Kidney tubule cell (primary cell): Measurements from ENCODE around the gene SERP1.
"Not testable (repeated sequence)": the region's sequence is repeated elsewhere in the genome, so short reads cannot be mapped to it uniquely, and the experiment has no call there.

Source experiments
- DNase-seq: peaks from one replicate; pipeline ENCODE4 v3.0.0-alpha.2; 2018; ENCODE audit warnings: low spot score

SERP1 gene

DNA sequence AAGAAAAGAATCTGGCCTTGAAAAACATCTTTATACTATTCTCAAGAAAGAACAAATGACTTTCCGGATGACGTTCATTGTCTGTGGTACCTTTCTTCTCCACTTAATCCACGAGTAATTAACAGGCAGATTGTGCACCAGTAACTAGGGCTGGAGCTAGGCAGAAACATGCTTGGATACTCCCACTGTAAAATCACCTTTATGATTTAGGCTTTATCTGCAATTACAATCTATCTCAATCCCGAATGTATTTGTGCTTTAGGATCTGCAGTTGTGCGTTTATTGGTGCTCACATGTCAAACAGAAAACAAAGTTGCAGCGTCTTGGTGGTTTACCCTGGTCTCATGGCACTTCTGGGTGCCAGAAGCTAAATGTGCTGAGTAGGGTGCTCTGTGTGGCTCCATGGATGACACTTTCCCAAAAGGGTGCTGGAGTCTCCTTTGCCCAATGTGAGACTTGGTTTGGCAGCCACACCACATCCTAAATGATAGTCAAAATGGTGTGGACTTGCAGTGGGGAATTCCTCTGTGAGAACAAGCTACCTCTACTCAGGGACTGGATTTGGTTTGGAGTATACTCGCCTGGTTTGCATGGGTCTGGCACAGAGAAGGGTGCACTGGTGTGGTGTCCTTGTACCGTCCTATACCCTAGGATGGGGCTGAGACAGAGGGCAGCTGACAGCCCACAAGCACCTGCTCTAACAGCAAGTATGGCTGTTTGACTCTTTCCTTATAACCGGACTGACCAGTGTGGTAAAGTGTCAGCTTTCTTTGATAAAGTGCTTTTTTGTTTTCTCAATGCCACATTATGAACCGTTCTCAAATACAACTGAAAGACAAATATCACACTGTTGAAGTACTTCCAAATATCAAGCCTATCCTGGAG lies 7.7 kb downstream of the SERP1 start:
- DNase-seq: no peak

DNA sequence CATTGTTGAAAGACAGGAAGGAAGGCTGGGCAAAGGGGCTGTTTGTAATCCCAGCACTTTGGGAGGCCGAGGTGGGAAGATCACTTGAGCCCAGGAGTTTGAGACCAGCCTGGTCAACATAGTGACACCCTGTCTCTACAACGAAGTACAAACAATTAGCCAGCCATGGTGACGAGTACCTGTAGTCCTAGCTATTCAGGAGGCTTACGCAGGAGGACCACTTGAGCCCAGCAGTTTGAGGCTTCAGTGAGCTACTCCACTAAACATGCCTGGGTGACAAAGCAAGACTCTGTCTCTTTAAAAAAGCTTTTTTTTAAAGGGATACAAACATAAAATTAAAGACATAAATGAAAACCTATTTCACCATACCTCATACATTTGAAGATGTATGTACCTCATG lies 11.1 kb downstream of the SERP1 start:
- no peak for DNase-seq

DNA sequence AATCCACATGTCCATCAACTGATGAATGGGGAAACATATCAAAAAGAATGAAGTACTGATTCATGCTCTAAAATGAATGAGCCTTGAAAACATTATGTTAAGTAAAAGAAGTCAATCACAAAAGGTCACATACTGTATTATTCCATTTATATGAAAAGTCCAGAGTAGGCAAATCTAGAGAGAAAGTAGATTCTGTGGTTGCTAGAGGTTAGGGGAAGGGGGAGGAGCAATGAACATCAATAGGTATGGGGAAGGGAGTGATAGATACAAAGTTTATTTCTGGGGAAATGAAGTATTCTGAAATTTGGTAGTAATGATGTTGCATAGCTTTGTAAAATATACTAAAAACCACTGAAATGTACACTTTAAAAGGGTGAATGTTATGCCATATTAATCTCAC lies 14.5 kb downstream of the SERP1 start:
- DNase-seq: no peak

DNA sequence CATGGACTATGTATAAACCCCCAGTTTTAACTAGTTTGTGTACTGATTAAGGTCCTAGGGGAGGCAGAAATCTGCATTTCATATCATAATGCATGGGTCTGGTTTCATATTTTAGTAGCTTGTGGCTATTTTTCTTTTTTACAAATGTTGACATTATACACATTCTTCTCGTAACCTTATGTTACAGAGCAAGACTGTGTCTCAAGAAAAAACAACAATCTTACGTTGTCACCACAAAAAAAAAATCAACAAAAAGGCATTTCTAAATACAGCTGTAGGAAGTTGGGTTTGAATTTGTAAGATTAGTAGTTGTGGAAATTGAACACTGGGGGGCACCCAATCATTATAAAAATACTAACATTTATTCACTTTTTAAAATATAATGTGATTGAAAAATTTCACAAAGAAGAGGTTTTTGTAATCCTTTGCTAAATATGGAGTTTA lies 17.9 kb downstream of the SERP1 start:
- peak; percentile 29 for DNase-seq

DNA sequence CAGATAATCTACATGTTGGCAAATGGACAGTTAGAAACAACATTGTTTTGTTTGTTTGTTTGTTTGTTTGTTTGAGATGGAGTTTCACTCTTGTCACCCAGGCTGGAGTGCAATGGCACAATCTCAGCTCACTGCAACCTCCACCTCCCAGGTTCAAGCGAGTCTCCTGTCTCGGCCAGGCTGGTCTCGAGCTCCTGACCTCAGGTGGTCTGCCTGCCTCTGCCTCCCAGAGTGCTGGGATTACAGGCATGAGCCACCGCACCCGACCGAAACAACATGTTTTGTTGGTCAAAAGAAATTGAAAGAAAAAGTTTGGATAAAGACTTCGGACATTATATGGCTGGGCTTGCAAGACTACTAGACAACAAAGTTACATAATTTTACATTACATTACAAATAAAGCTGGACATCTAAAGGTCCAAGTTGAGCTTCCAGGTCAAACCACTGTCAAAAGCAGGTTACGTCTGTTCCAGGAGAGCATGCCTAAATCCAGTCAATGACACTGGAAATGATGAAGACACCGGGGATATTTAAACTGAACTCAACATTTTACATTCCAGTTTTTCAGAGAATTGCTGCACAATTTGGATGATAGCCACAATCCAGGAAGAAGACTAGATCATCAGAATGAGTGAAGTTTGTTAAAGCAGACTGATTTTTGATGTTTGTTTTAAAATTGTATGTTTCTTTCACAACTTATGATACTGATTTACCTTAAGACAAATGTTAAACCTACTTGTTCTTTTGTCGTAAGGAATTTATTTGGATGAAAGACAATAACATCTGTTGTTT lies 18.6 kb downstream of the SERP1 start:
- DNase-seq: no peak

DNA sequence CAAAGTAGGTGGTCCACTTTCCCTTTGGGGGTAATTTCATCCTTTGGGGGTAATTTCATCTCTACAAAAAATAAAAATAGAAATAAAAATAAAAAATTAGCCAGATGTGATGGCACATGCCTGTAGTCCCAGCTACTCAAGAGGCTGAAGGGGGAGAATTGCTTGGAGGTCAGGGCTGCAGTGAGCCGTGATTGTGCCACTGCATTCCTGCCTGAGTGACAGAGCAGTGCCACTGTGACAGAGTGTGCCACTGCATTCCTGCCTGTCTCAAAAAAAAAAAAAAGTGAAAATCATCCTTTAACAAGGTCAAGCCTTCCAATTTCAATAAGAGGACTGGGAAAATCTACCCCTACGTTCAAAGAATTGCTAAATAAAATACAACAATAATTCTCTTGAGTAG lies 22.8 kb downstream of the SERP1 start:
- no peak for DNase-seq

DNA sequence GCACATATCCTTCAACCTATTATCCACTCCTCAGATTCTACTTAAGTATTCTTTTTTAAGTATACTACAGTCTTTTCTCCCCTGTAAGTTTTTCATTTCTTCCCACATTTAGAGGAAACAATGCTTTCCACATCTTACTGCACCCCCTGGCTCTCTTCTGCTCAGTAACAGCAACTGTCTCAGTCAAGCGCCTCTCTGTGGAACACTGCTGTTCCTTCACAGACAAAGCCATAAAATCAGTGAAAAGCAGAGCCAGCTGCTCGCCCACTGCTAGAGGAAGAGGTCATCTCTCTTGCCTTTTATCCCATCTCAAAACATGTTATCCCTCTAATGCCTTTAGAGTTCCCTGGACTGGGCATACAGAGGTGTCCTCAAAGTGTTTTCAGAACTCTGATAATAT lies 24.8 kb downstream of the SERP1 start:
- DNase-seq: no peak

DNA sequence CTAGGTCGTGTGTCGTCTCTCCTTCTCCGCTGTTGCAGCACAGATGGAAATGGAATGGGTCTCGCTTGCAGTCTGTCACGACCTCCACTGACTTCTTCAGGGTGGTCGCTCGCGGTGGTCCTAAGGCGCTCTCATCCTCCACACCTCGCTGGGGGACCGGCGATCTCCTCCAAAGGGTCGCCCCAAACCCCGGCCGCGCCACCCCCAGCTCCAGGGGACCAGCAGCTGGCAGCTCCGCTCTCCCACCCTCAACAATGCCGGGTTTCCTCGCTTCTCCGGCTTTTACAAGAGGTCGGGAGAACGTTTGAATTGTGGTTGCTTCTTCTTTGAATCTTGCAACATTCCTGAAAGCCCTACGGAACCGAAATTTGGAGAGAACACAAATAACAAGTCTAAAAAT lies 25.9 kb downstream of the SERP1 start:
- DNase-seq: no peak

DNA sequence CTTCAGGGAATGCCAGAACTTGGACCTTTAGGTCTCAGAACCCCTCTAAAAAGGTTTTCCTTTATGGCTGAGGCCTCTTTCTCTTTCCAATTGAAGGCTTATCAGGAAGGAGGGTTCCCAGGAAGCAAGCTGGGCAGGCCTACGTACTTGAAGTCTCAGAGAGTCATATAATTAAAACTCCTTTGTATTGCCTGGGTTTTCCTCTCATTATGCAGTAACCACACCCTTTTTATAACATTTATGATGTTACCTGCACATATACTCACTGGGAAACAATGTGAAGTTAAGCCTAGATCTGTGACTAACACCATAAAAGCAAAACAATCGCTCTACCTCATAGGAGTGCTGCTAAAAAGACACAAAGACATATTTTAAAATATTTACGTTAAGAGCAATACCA lies 27.3 kb downstream of the SERP1 start:
- peak; percentile 8 for DNase-seq

DNA sequence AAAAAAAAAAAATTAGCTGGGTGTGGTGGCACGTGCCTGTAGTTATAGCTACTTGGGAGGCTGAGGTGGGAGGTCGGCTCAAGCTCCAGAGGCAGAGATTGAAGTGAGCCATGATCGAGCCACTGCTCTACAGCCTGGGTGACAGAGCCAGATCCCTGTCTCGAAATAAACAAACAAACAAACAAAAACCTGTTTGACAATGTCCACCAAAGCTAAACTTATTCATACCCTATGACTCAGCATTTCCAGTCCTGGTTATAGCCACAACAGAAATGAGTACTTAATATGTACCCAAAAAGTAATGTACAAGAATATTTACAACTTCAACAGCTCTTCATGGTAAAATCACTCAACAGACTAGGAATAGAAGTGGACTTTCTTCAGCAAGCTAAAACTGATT lies 31.1 kb downstream of the SERP1 start:
- peak; percentile 7 for DNase-seq

DNA sequence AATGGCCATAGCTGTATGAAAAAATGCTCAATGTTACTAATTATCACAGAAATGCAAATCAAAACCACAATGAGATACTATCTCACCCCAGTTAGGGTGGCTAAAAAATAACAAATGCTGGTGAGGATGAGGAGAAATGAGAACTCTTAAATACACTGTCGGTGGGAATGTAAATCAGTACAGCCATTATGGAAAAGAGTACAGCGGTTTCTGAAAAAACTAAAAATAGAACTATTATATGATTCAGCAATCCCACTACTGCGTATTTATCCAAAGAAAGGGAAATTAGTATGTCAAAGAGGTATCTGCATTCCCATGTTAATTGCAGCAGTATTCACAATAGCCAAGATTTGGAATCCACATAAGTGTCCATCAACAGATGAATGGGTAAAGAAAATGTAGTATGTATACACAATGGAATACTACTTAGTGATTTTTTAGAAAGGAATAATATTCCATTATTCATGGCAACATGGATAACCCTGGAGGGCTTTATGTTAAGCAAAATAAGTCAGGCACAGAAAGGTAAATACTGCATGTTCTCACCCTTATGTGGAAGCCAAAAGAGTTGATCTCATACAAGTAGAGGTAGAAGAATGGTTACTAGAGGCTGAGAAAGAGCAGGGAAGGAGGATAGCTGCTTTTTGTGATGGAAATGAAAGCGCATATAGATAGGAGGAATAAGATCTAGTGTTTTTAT lies 35.0 kb downstream of the SERP1 start:
- no peak for DNase-seq

DNA sequence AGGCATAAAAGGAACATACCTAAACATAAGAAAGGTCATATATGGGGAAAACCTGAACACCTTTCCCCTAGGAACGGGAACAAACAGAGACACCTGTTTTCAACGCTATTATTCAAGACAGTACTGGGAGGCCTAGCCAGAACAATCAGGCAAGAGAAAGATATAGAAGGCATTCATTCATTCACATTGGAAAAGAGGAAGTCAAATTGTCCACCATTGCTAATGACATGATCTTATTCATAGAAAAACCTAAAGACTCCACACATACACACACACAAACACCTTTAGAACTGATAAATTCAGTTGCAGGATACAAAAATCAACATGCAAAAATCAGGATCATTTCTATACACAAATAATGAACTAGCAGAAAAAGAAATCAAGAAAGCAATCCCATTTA lies 36.5 kb downstream of the SERP1 start:
- no peak for DNase-seq

DNA sequence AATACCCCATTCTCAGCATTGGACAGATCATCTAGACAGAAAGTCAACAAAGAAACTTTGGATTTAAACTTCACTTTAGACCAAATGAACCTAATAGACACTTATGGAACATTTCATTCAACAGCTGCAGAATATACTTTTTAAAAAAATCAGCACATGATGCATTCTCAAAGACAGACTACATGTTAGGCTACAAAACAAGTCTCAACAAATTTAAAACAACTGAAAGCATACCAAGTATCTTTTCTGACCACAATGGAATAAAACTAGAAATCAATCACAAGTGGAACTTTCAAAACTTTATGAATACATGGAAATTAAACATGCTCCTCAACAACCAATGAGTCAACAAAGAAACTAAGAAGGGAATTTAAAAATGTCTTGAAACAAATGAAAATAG lies 37.9 kb downstream of the SERP1 start:
- no peak for DNase-seq

DNA sequence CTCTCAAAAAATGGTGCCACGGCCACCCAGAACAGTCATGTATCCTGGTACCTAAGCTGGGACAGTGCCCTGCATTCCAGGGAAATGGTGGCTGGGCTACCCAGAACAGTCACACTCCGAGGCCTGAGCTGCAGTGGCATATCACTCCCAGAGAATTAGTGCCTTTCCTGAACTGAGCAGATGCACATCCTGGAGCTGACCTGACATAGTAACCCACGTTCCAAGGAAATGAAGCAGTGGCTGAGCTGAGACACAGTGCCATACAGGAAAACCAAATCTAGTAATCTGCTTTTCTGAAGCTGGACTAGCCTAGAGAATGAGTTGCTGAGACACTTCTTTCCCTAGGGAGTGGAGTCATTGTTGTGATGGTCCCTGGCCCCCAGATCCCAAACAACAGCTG lies 41.8 kb downstream of the SERP1 start:
- no peak for DNase-seq

DNA sequence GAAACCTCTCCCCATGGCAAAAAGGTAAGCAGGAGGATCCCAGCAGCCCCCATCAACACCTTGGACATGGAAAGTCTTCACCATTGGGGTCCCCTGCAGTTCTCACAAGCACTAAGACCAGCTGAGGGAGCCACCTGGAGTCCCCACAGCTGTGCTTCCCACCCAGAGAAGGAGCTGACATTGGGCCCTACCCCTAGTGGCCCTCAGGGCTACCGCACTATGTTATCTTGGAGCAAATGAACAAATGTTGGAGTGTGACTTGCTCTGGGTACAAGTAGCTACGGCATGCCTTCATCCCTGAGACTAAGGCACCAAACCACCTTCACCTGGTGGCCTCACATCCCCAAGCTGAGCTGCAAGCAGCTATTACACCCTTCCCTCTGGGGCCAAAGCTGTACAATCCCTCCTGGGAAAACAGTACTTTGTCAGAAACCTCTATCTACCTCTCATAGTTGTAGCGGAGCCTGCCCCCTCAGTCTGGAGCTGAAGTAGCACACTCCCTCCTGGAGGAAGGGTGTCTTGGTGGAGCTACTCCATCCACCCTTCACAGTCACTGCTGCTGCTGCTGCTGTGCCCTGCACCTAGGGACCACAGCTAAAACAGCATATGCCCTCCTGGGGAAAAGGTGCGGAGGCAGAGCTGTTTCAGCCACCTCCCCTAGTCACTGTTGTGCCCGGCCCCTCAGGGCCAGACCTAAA lies 42.7 kb downstream of the SERP1 start:
- DNase-seq: no peak

DNA sequence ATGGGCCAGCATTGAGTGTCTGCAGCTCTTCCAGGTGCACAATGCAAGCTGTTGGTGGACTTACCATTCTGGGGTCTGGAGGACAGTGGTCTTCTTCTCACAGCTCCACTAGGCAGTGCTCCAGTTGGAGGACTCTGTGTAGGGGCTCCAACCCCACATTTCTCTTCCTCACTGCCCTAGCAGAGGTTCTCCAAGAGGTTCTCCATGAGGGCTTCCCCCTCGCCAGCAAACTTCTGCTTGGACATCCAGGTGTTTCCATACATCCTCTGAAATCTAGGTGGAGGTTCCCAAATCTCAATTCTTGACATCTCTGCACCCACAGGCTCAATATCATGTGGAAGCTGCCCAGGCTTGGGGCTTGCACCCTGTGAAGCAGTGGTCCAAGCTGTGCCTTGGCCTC lies 45.3 kb downstream of the SERP1 start:
- not testable (repeated sequence) for DNase-seq

DNA sequence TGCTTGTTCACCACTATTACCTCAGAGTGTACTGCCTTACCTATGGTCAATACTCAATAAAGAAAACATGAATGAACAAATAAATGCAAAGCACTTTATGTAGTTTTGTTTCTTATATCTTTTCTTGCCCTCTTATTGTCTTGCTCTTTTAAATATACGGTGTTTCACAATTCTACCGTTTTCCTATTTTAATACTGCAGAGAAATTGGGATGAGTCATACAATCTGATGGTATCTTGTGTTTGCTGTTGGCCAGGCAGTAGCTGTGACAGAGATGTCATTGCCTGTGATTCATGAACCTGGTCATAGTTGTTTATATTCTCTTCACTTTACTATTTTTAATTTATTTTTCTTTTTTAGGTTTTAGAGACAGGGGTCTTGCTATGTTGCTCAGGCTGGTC lies 48.3 kb downstream of the SERP1 start:
- peak; percentile 42 for DNase-seq

DNA sequence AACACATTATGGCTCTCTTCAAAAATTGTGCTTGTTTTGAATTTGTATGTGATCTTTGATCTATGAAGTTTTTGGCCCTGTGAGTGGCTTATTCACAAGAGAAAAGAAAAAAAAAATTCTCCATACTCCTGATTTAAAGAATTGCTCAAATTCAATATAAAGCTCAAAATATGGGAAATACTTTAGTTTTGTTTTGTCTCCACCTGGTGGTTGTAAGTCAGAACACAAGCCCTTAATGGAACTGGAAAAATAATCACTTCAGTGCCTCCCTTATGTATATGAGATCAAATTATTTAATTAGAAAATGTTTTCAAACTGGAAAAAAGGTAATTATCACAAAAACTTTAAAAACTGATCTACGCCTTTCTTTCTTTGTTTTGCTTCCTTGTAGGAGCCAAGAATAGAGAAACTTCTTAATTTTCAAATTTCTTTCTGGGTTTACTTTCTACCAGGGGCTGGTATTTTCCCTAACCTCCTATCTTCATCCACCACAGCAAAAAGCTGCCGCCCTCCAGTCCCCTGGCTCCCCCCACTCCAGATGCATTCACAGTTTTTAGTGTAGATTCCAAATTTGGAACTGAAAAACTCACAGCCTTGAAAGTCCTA lies 50.6 kb downstream of the SERP1 start:
- peak; percentile 66 for DNase-seq

DNA sequence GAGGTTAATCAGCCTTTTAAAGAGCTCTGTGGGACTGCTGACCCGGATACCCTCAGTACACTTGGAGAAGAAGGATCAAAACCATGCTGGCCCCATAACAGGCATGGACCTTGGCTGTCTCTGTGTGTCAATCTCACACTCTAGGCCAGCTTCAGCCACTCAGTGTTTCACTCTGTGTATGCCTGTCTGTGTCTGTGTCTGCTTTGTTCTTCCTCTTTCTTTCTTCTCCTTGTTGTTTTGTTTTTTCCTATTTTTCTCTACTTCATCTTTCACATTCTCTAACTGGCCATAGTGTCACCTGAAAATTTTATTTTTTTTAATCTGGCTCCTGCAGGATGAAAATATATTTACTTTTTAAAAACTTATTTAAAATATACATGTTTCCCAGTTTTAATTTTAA lies 51.1 kb downstream of the SERP1 start:
- peak; percentile 6 for DNase-seq

DNA sequence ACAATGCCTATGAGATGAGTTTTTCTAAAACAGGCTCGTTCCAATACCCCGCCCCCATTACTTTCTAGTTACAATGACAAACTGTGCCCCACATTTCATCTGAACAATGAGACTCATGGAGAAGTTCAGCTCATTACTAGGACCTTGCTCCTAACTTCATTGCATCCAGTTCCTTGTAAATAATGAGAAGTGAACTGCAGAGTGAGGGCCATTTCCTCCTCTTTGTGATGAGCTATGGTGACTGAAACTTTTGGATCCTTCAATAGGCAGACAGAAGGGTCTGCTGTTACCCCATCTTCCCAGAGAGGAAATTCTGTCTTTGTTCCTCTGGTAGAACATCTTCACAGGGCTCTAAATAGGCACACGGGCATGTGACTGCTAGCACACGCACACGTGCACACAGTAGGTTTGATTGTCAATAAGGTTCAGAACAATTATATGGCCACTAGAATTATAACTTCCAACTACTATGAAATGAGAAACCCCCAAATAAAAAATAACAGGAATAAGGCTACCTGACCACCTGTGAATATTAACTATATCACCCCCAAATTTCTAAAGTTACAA lies 51.8 kb downstream of the SERP1 start:
- DNase-seq: no peak
